Hepatocyte (in vitro differentiated cells): ENCODE measurements around the gene AURKB.

Source experiments
- EZH2 ChIP-seq: fragments of 200-600 bp; sonication (generic); IDR thresholded peaks from 2 replicates; pipeline ENCODE4 v1.6.1; 2016; ENCODE audit warnings: antibody characterized with exemption, mild to moderate bottlenecking, borderline replicate concordance
- EZH2phosphoT487 ChIP-seq: fragments of 200-600 bp; sonication (generic); IDR thresholded peaks from one replicate; pipeline ENCODE4 v1.6.1; 2018; ENCODE audit warnings: antibody characterized with exemption, mild to moderate bottlenecking, low read depth, moderate library complexity; ENCODE audit not compliant: unreplicated experiment, severe bottlenecking
- TF ChIP-seq, protein P1 (sequence below): fragments of 200-600 bp; sonication (generic); IDR thresholded peaks from 2 replicates; pipeline ENCODE4 v1.5.1; 2016; ENCODE audit warnings: antibody characterized with exemption, mild to moderate bottlenecking; ENCODE audit not compliant: poor library complexity

GRCh38 chr17:8162997-8163977 is 47.1 kb downstream of the AURKB start:
- TF ChIP-seq, protein P1, sequence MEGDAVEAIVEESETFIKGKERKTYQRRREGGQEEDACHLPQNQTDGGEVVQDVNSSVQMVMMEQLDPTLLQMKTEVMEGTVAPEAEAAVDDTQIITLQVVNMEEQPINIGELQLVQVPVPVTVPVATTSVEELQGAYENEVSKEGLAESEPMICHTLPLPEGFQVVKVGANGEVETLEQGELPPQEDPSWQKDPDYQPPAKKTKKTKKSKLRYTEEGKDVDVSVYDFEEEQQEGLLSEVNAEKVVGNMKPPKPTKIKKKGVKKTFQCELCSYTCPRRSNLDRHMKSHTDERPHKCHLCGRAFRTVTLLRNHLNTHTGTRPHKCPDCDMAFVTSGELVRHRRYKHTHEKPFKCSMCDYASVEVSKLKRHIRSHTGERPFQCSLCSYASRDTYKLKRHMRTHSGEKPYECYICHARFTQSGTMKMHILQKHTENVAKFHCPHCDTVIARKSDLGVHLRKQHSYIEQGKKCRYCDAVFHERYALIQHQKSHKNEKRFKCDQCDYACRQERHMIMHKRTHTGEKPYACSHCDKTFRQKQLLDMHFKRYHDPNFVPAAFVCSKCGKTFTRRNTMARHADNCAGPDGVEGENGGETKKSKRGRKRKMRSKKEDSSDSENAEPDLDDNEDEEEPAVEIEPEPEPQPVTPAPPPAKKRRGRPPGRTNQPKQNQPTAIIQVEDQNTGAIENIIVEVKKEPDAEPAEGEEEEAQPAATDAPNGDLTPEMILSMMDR = no peak
- TF ChIP-seq EZH2 = no peak
- TF ChIP-seq EZH2phosphoT487 = no peak
